Fibroblast of lung (primary cell): Measurements from ENCODE around the gene TNIP1. TPM values are rescaled to one million over a fixed set of nuclear protein-coding genes. Genes with fewer than 3 reads are reported as not detected.

Source experiments
- DNase-seq, 2 donors: peaks; one replicate each; pipeline versions ENCODE4 v3.0.0 to v3.0.0-alpha.2; 2010; ENCODE audit warnings: low read depth in 2 of 2
- H2AFZ ChIP-seq: 2 replicates; pipeline ENCODE4 v1.5.1; 2012; ENCODE audit warnings: low read length, control low read depth, inconsistent platforms
- H3K27ac ChIP-seq: 2 replicates; pipeline ENCODE4 v1.5.1; 2011; ENCODE audit warnings: low read length, control low read depth; ENCODE audit not compliant: insufficient read depth
- H3K27me3 ChIP-seq: 2 replicates; pipeline ENCODE4 v1.5.1; 2011; ENCODE audit warnings: mild to moderate bottlenecking, low read length; ENCODE audit not compliant: control insufficient read depth, insufficient read depth
- H3K36me3 ChIP-seq: 2 replicates; pipeline ENCODE4 v1.5.1; 2011; ENCODE audit warnings: low read length; ENCODE audit not compliant: control insufficient read depth, insufficient read depth
- H3K4me1 ChIP-seq: 2 replicates; pipeline ENCODE4 v1.5.1; 2011; ENCODE audit warnings: low read length; ENCODE audit not compliant: control insufficient read depth, insufficient read depth; ENCODE audit errors: extremely low read depth
- H3K4me2 ChIP-seq: 2 replicates; pipeline ENCODE4 v1.5.1; 2011; ENCODE audit warnings: low read length, control low read depth; ENCODE audit not compliant: insufficient read depth; ENCODE audit errors: extremely low read depth
- H3K4me3 ChIP-seq, 4 experiments: fragments of 200-600 bp in 1 of 4; sonication (generic) in 1 of 4; replicated peaks in 1 of 4; 2 replicates each; pipeline ENCODE4 v1.5.1; 2011 to 2016; ENCODE audit warnings: low read length in 4 of 4, low read depth in 3 of 4, mild to moderate bottlenecking in 3 of 4, control low read depth in 2 of 4, inconsistent platforms in 1 of 4, mixed read lengths in 1 of 4; ENCODE audit not compliant: insufficient read depth in 1 of 4; ENCODE audit errors: control extremely low read depth in 1 of 4
- H3K79me2 ChIP-seq: 2 replicates; pipeline ENCODE4 v1.5.1; 2012; ENCODE audit warnings: mild to moderate bottlenecking, low read length, inconsistent platforms; ENCODE audit not compliant: control insufficient read depth, insufficient read depth
- H3K9ac ChIP-seq: 2 replicates; pipeline ENCODE4 v1.5.1; 2011; ENCODE audit warnings: mild to moderate bottlenecking, low read length, control low read depth; ENCODE audit not compliant: insufficient read depth
- H3K9me3 ChIP-seq: 2 replicates; pipeline ENCODE4 v1.5.1; 2012; ENCODE audit warnings: low read depth, low read length; ENCODE audit not compliant: control insufficient read depth, insufficient read depth
- H4K20me1 ChIP-seq: 2 replicates; pipeline ENCODE4 v1.5.1; 2011; ENCODE audit warnings: low read length; ENCODE audit not compliant: control insufficient read depth, insufficient read depth; ENCODE audit errors: extremely low read depth
- EZH2 ChIP-seq: IDR thresholded peaks from 2 replicates; pipeline ENCODE4 v1.5.1; 2012; ENCODE audit warnings: low read length, control low read depth, mild to moderate bottlenecking; ENCODE audit errors: missing control alignments
- polyA plus RNA-seq, 2 donors: library from polyadenylated mRNA; depleted of rRNA in 1 of 2; stranded (reverse) in 1 of 2; unstranded in 1 of 2; fragments of >200 nt; gene quantifications; 2 replicates each; pipeline ENCODE4 v1.2.1, GENCODE V29; 2011 to 2012; ENCODE audit warnings: missing spikeins in 1 of 2
- total RNA-seq: library from RNA; depleted of rRNA; stranded (reverse); fragments of >200 nt; gene quantifications from 2 replicates; pipeline ENCODE4 v1.2.1, GENCODE V29; 2014
- TF ChIP-seq, protein P1 (sequence below), 2 donors: IDR thresholded peaks in 1 of 2; conservative IDR thresholded peaks in 1 of 2; 1 replicate in 1 of 2; 2 replicates in 1 of 2; pipeline ENCODE4 v1.5.1; 2011 to 2012; ENCODE audit warnings: low read length in 2 of 2, control low read depth in 1 of 2, inconsistent platforms in 1 of 2, low read depth in 1 of 2, mild to moderate bottlenecking in 1 of 2

The TNIP1 gene
- total and polyA plus RNA-seq, 2 donors (not counting 1 experiment from before 2014, with no cell fraction given) = 47.2 to 59.1 TPM

- Histone ChIP-seq H3K9ac (no peak overlapping the region), H2AFZ (no peak overlapping the region), H3K79me2 (no peaks in the 10 kb centered on the region), H3K4me2 (no peak overlapping the region), H3K27me3 (no peaks in the 10 kb centered on the region), H3K36me3 (peaks cover 9% of the 10 kb centered on the region), H3K4me1 (peaks cover 26% of the 10 kb centered on the region), H3K27ac (no peak overlapping the region), H3K9me3 (no peaks in the 10 kb centered on the region), H4K20me1 (no peaks in the 10 kb centered on the region), H3K4me3 (no peak overlapping the region)
- TF ChIP-seq EZH2 = no peak
- TF ChIP-seq, protein P1, sequence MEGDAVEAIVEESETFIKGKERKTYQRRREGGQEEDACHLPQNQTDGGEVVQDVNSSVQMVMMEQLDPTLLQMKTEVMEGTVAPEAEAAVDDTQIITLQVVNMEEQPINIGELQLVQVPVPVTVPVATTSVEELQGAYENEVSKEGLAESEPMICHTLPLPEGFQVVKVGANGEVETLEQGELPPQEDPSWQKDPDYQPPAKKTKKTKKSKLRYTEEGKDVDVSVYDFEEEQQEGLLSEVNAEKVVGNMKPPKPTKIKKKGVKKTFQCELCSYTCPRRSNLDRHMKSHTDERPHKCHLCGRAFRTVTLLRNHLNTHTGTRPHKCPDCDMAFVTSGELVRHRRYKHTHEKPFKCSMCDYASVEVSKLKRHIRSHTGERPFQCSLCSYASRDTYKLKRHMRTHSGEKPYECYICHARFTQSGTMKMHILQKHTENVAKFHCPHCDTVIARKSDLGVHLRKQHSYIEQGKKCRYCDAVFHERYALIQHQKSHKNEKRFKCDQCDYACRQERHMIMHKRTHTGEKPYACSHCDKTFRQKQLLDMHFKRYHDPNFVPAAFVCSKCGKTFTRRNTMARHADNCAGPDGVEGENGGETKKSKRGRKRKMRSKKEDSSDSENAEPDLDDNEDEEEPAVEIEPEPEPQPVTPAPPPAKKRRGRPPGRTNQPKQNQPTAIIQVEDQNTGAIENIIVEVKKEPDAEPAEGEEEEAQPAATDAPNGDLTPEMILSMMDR (conservative IDR thresholded peaks at IDR 0.05 in 1 of 2, IDR thresholded peaks at IDR 0.05 in 1 of 2; ENCODE audit: low read depth in 1 of 2, low read length in 2 of 2) = peak in 1 of 2 donors; percentile 8
- DNase-seq = peak; percentile 21 to 41
These were observed 40.6 kb downstream of the TNIP1 start for GRCh38 chr5:151040211-151040747.

DNA sequence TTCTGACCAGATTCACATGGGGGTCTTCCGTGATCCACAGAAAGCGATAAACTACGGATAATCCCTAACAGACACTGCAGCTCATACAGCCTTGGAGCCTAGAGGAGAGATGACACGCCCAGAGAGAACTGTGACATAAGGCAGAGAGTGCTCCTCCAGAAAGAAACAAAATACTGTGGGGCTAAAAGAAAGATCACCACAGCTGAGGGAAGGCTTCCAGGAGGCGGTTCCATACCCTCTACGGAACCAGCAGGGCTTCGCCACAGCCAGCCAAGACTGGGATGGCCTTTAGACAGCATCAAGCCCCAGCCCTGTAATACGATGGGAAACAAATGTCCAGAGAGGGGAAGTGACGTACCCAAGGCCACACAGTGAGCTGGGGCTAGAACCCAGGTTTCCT is 41.2 kb downstream of the TNIP1 start:
- Histone ChIP-seq H3K4me3 (no peak overlapping the region), H3K27ac (no peak overlapping the region), H3K4me1 (peaks cover 26% of the 10 kb centered on the region), H4K20me1 (no peaks in the 10 kb centered on the region), H3K9me3 (no peaks in the 10 kb centered on the region), H3K4me2 (no peak overlapping the region), H3K36me3 (peaks cover 9% of the 10 kb centered on the region), H3K79me2 (no peaks in the 10 kb centered on the region), H3K9ac (no peak overlapping the region), H2AFZ (no peak overlapping the region), H3K27me3 (no peaks in the 10 kb centered on the region)
- no peak for TF ChIP-seq EZH2
- TF ChIP-seq, protein P1 (conservative IDR thresholded peaks at IDR 0.05 in 1 of 2, IDR thresholded peaks at IDR 0.05 in 1 of 2; ENCODE audit: low read depth in 1 of 2, low read length in 2 of 2) = no peak
- DNase-seq = no peak

GRCh38 chr5:151038801-151039238 is 42.0 kb downstream of the TNIP1 start:
- no peaks in the 10 kb centered on the region for H3K79me2 ChIP-seq
- H3K27me3 ChIP-seq = no peaks in the 10 kb centered on the region
- H3K4me2 ChIP-seq = no peak overlapping the region
- H3K4me1 ChIP-seq = peaks cover 26% of the 10 kb centered on the region
- peak overlapping the region; percentile 53 for H3K27ac ChIP-seq
- peaks cover 15% of the 10 kb centered on the region for H3K36me3 ChIP-seq
- no peak overlapping the region for H3K9ac ChIP-seq
- DNase-seq = peak in 1 of 2 donors; percentile 30
- no peaks in the 10 kb centered on the region for H3K9me3 ChIP-seq
- no peaks in the 10 kb centered on the region for H4K20me1 ChIP-seq
- no peak overlapping the region for H2AFZ ChIP-seq
- TF ChIP-seq, protein P1 (conservative IDR thresholded peaks at IDR 0.05 in 1 of 2, IDR thresholded peaks at IDR 0.05 in 1 of 2; ENCODE audit: low read depth in 1 of 2, low read length in 2 of 2) = no peak
- no peak for TF ChIP-seq EZH2
- no peak overlapping the region for H3K4me3 ChIP-seq
